Ishikawa (cell line): ENCODE data around the gene SEMA6C.

Source experiments
- CEBPB ChIP-seq: IDR thresholded peaks from 2 replicates; pipeline ENCODE4 v1.6.1; 2012
- CREB1 ChIP-seq: IDR thresholded peaks from 2 replicates; pipeline ENCODE4 v1.6.1; 2012; ENCODE audit warnings: low read depth
- EGR1 ChIP-seq: IDR thresholded peaks from 2 replicates; pipeline ENCODE4 v1.6.1; 2012
- EP300 ChIP-seq: IDR thresholded peaks from 2 replicates; pipeline ENCODE4 v1.6.1; 2012; ENCODE audit warnings: borderline replicate concordance
- TF ChIP-seq, protein P1 (sequence below): IDR thresholded peaks from 2 replicates; pipeline ENCODE4 v1.6.1; 2012; ENCODE audit warnings: low read depth, mild to moderate bottlenecking

DNA sequence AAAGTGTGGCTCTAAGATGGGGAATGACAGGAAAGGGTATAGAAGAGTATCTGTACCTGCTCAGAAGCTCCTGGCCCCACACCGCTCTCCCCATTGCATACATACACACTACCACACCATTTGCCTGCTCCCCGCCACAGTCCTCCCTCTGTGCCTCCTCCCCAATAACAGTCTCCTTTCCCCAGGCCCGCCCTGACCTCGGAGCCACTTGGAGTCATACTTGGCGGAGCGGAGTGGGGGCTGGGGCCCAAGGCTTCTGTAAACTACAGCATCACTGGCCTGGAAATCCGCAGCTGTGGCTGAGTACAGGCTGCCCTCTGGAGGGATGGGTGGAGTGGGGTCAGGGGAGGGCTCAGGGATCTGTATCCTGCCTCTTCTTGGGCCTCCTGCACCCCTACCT is 8.6 kb downstream of the SEMA6C start:
- TF ChIP-seq, protein P1, sequence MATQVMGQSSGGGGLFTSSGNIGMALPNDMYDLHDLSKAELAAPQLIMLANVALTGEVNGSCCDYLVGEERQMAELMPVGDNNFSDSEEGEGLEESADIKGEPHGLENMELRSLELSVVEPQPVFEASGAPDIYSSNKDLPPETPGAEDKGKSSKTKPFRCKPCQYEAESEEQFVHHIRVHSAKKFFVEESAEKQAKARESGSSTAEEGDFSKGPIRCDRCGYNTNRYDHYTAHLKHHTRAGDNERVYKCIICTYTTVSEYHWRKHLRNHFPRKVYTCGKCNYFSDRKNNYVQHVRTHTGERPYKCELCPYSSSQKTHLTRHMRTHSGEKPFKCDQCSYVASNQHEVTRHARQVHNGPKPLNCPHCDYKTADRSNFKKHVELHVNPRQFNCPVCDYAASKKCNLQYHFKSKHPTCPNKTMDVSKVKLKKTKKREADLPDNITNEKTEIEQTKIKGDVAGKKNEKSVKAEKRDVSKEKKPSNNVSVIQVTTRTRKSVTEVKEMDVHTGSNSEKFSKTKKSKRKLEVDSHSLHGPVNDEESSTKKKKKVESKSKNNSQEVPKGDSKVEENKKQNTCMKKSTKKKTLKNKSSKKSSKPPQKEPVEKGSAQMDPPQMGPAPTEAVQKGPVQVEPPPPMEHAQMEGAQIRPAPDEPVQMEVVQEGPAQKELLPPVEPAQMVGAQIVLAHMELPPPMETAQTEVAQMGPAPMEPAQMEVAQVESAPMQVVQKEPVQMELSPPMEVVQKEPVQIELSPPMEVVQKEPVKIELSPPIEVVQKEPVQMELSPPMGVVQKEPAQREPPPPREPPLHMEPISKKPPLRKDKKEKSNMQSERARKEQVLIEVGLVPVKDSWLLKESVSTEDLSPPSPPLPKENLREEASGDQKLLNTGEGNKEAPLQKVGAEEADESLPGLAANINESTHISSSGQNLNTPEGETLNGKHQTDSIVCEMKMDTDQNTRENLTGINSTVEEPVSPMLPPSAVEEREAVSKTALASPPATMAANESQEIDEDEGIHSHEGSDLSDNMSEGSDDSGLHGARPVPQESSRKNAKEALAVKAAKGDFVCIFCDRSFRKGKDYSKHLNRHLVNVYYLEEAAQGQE: no peak
- no peak for TF ChIP-seq CREB1
- TF ChIP-seq CEBPB: no peak
- TF ChIP-seq EP300: no peak
- no peak for TF ChIP-seq EGR1
